DMS153 treated with DMSO at 0.1 percent for 48 hours (cell line): Measurements from ENCODE around the gene EWSR1.
"Not testable (repeated sequence)": the region's sequence is repeated elsewhere in the genome, so short reads cannot be mapped to it uniquely, and the experiment has no call there.

ENCODE experiments used
- DNase-seq: peaks from one replicate; lab custom pipeline; 2025; ENCODE audit not compliant: unreplicated experiment; lab: John Stamatoyannopoulos, UW

Gene EWSR1

GRCh38 chr22:29267858-29268510 lies at the start of gene EWSR1, which contains the start of gene RHBDD3:
Gene EWSR1, plus strand, starts transcription at chr22:29268268. Its CDS starts 69 bp downstream, at chr22:29268337.
Gene RHBDD3, minus strand, starts transcription at chr22:29267981. Its CDS starts 2,355 bp downstream, at chr22:29265626.
- peak; percentile 83 for DNase-seq

GRCh38 chr22:29218758-29219408 lies 49.2 kb upstream of the EWSR1 start:
- no peak for DNase-seq

- DNase-seq, result not testable (repeated sequence)
Observed at GRCh38 chr22:29219409-29219782, 48.7 kb upstream of the EWSR1 start.

GRCh38 chr22:29219881-29220670 lies 48.0 kb upstream of the EWSR1 start:
- no peak for DNase-seq

- DNase-seq, result no peak
Observed at GRCh38 chr22:29224121-29224858, 43.8 kb upstream of the EWSR1 start.

- DNase-seq, result no peak
Observed at GRCh38 chr22:29224859-29225410, 43.1 kb upstream of the EWSR1 start.

GRCh38 chr22:29225422-29226090 lies 42.5 kb upstream of the EWSR1 start:
- DNase-seq, result peak; percentile 46

GRCh38 chr22:29226351-29226981 lies 41.6 kb upstream of the EWSR1 start:
- no peak for DNase-seq

- no peak for DNase-seq
Observed at GRCh38 chr22:29230972-29231875, 36.8 kb upstream of the EWSR1 start.

- DNase-seq, result no peak
Observed at GRCh38 chr22:29231971-29232959, 35.8 kb upstream of the EWSR1 start.

GRCh38 chr22:29233277-29233877 lies 34.7 kb upstream of the EWSR1 start:
- DNase-seq, result no peak

GRCh38 chr22:29240481-29240880 lies 27.6 kb upstream of the EWSR1 start:
- DNase-seq, result not testable (repeated sequence)

GRCh38 chr22:29243874-29244446 lies 24.1 kb upstream of the EWSR1 start:
- DNase-seq, result no peak

- no peak for DNase-seq
Observed at GRCh38 chr22:29244785-29245625, 23.1 kb upstream of the EWSR1 start.

- DNase-seq, result peak; percentile 16
Observed at GRCh38 chr22:29245626-29246385, 22.3 kb upstream of the EWSR1 start.
